HG03045 (cell line): ENCODE measurements around the gene PECR.
"Not testable (repeated sequence)": the region's sequence is repeated elsewhere in the genome, so short reads cannot be mapped to it uniquely, and the experiment has no call there.

Experiments
- ATAC-seq: cut with Tn5 transposase; IDR thresholded peaks from one replicate; pipeline ENCODE4 v1.9.1; 2021; ENCODE audit warnings: mild to moderate bottlenecking, moderate library complexity; ENCODE audit not compliant: unreplicated experiment

Gene PECR

GRCh38 chr2:216004697-216005283, 76.8 kb downstream of the PECR start:
- ATAC-seq = peak; percentile 31

DNA sequence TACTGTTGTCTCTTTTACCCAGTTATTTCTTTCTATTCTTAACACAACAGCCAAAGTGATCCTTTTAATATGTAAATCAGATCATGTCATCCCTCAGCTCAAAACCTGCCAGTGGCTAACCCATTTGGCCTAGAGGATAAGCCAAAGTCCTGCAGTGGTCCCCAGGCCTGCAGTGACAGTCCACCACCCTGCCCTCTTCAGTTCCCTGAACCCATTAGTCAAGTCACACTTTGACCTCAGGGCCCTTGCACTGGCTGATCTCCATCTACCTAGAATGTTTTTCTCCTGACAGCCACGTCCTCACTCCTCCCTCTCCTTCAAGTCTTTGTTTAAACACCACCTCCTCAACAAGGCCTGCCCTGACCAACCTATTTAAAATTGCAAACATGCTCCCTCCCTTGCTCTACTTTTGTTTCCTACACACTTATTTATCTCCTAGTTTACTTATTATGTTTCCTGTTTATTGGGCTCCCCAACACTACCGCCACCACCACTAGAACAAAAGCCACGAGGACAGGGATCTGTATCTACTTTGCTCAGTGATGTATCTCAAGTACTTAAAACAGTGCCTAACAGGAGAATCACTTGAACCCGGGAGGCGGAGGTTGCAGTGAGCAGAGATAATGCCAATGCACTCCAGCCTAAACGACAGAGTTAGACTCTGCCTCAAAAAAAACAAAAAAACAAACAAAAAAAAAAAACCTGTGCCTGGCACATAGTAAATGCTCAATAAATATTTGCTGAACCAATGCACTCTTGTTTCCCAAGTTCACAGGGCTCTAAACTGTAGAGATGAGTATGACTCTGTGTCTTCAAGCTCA, 77.5 kb downstream of the PECR start:
- ATAC-seq = no peak

DNA sequence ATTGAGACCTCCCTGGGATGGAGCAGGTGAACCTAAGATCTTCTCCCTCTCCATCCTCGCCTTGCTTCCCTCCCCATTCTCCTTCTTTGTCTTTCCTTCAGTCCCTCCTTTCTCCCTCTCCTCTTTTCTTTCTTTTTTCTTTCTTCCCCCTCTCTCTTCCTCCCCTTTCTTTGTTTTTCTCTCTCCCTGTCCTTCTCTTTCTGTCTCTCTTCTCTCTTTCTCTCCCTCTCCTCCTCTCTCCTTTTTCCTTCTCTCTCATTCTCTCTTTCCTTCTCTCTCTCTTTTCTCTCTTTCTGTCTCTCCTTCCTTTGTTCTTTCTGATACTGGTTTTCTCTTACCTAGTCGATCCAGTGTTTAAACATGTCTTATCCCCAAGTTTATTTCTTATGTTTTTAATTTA, 78.9 kb downstream of the PECR start:
- no peak for ATAC-seq

GRCh38 chr2:216002101-216002678, 79.4 kb downstream of the PECR start:
- no peak for ATAC-seq

DNA sequence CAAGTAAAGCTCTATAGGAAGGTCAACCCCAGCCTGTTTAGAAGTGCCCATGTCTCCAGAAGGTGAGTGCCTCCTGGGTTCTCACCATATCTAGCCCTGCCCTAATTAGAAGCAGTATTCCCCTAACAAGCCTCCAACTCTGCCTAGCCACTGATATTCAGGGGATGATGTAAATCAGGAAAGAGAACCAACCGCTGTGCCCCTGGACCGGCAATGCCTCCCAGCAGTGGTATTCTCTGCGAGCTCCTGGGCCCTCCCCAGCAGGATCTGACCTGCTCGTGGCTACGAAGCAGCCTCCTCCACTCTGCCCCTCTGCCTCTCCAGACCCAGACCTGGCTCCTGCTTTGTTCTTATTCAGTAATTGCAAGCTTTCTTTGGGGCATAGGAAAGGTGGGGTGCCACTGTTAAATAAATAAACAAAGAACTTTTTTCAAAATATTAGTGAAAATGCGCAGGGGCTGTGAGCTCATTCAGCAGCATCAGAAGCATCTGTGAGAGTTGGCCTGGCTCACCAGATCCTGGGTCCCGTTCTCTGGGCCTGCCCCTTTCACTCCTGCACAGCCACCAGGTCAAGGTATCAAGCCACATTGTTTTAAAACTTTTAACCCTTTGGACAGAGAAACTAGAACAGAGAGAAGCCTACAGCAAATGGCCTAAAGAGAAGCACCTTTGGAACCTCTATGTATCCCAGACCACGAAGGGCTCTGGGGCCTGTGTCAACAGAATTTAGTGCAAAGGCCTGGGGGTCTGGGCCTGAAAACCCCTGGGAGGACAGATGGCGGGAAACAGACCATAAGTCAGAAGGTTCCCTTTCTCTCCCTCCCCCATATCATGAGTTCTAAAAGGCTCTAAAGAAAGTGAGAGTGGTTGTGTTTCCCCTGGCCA, 80.2 kb downstream of the PECR start:
- no peak for ATAC-seq

DNA sequence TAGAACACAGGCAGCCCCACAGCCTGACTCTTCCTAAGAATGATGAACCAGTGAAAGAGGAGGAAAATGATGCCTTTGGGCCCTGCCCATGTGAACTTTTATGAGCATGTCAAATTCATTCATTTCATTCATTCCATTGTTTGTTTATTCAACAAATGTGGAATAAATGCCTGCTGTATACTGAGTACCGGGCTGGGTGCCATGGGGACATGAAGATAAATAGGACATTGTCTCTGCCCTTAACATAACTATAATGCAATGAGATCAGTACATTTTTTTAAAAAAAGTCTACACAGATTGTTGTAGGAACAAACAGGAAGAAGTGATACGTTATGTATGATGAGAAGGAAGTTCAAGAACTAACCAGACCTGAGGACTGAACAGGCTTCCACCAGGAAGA, 83.0 kb downstream of the PECR start:
- no peak for ATAC-seq

DNA sequence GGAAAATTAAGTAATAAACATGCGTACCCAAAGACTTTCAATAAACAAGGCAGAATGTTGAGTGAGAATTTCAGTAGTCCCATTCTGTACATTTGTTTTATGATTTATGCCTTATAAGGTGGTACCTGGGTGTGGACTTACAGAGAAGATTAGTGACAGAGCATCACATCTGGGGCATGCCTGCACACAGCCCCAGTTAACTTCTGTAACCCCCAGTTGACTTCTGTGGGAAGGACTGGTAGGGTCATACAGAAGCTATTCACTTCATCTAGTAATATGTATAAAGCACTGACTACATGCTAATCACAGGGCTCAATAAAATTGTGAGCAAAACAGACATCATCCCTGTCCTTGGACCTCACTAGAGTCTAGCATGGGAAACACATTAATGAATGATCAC, 84.4 kb downstream of the PECR start:
- ATAC-seq = no peak

DNA sequence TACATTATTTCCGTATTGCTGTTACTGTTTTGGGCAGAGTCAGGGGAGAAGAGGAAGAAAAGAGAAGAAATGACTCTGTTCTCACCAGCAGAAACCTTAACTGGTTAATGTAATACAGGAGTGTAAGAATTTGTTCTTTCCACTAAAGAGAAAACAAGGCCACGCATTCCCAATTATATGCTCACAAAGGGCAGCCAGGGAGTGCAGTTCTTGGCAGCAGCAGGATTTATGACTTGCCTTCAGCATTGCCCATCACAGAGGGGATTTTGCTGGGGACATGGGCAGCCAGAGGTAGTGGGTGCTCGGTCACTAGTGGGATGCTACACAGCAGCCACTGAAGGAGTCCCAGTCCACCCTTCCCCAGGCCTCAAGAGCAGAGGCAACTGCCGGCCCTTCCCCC, 86.7 kb downstream of the PECR start:
- ATAC-seq = no peak

DNA sequence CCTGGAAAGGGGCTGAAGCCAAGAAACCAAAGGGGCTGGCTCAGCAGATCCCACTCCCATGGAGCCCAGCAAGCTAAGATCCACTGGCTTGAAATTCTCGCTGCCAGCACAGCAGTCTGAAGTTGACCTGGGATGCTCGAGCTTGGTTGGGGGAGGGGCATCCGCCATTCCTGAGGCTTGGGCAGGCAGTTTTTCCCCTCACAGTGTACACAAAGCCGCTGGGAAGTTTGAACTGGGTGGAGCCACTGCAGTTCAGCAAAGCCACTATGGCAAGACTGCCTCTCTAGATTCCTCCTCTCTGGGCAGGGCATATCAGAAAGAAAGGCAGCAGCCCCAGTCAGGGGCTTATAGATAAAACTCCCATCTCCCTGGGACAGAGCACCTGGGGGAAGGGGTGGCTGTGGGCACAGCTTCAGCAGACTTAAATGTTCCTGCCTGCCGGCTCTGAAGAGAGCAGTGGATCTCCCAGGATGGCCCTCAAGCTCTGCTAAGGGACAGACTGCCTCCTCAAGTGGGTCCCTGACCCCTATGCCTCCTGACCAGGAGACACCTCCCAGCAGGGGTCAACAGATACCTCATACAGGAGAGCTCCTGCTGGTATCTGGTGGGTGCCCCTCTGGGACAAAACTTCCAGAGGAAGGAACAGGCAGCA, 92.9 kb downstream of the PECR start:
- not testable (repeated sequence) for ATAC-seq
